Kidney glomerular epithelial cell (primary cell): ENCODE results near the gene PZP.

Source experiments
- DNase-seq: peaks from one replicate; lab custom pipeline; 2025; lab: John Stamatoyannopoulos, UW

PZP gene

DNA sequence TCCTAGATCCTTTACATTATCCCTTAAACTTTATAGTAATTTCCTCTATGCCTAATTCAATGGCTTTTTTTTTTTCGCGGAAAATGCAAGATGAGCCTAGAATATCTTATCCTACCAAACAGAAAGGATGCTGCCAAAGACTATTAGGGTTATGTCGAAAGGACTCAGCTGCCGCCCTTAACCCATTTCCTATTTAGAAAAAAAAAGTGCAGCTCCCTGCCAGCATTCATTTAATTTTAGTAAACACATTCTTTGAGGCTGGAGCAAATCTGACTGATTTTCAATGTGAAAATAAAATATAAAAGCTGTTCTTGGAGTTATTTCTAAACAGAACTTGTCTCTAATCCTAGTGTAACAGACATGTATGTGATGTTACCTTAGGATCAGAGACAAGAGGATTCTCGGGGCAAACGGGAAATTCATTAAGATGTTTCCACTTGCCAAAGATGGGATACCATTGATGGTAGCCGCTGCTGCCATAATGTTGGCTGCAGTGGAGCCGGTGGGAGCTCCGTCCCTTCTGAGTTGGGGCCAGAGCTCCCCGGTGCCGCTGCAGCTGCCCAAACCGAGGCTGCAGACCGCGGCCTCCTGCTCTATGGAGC is 84.3 kb downstream of the PZP start:
- DNase-seq: no peak

DNA sequence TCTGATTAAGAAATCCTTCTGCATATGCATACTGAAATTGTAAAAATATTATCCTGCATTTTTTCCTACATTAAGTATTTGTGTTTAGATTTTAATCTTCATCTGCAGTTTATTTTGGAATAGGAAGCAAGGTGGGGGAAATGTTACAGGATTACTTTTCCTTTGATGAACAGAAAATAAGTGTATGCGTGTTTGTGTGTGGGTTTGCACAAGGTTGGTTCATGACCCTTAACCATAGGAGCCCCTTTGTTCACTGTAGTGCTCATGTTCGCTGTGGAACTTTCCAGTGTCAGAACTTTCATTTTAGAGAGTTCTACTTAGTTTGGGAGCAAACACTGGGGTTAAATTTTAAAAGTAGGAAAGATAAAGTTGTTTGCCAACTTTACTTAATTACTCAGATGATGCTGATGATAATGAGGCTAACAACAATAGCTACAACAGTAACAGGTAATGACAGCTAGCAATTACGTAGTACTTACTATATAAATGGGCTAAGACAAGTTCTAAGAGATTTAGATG is 86.0 kb downstream of the PZP start:
- no peak for DNase-seq

DNA sequence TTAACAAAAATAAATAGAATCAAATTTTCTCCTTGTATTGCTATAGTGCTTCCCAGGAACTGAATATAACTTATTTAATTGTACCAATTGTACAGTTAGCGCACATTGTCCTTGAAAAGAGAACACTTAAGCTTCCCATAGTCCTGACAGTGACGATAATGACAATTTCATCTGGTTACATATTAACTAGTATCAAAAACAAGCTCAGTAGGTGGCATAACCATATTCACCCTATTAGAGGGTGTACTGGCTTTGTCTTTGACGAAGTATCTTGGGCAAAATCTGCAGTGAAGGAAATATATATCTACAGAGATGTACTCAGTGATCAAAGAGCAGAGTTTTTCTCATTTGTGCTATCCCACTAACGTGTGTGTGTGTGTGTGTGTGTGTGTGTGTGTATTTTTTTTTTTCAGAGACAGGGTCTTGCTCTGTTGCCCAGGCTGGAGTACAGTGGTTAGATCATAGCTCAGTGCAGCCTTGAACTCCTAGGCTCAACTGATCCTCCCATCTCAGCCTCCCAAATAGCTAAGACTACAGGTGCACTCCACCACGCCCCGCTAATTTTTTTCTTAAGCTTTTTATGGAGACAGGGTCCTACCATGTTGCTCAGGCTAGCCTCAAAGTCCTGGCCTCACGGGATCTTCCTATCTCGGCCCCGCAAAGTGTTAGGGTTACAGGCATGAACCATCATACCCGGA is 87.6 kb downstream of the PZP start:
- no peak for DNase-seq

DNA sequence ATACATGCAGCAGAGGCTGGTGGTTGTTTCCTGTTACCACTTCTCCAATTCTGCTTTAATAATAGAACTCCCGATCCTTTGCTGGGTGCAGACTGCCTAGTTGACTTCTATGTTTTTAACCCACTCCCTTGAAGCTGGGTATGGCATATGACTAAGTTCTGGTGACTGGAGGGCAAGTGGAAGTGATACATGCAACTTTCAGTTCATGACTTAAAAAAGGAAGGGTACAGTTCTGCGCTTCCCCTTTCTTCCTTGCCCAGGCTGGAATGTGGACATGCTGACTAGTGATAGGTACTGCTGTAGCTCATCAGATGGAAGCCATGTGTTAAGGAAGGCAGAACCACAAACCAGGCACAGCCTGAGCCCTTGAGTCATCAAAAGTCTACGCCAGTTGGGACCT is 90.0 kb downstream of the PZP start:
- DNase-seq: no peak

DNA sequence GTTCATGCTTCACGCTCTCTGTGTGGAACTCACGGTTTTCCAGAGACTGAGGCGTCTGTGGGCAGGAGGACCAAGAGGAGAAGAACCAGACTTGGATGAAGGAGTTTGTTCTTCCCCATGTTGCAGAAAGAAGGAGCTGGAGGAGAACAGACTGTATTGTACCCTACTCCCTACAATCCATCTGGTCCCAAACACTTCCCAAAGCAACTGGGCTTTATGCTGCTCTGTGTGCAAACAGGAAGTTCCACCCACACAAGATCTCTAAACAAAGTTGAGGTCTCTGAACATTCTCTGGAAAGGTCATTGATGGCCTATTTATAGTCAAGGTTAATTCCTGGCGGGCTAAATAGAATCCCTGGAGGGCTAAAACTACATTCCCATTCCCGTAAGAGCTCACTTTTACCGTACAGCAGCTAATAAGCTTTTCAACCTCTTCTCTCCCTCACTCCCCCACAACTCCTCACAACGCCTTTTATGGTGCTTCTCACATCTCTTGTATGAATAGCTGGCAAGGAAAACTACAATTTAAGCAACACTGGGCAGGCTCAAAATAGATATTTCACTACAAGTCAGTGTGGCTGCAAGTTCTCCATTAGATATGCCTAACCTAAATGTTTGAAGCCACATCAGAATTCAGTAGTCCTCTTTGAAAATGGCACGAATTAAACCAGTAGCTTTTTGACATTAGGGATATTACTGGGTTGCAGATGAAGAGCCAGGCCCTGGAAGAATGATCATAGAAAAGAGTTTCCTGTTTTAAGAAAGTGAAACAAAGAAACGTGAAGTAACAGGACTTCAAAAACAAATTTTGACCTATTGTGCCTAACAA is 92.2 kb downstream of the PZP start, which contains the start of gene A2M:
Gene A2M, minus strand, starts transcription at position 189 of the 829 bp plus-strand sequence. Its CDS starts 70 bp downstream, at position 119.
- no peak for DNase-seq

DNA sequence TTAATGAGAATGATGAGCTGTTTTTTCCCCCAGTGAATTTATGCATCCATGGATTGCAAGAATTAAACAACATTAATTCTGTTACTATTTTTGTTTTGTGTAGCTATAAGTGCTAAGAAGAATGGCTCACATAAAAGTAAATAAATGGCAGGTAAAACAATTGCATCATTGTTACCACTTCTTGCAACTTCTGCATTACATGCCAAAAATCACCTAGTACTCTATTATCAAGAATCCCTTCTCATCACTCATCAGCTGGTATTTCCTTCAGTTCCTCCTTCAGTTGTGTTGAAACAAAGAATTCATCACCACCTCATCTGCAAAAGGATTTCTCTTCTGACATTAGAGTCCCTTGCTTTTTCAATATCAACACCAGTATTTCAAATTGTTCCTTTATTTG is 93.2 kb downstream of the PZP start:
- no peak for DNase-seq

DNA sequence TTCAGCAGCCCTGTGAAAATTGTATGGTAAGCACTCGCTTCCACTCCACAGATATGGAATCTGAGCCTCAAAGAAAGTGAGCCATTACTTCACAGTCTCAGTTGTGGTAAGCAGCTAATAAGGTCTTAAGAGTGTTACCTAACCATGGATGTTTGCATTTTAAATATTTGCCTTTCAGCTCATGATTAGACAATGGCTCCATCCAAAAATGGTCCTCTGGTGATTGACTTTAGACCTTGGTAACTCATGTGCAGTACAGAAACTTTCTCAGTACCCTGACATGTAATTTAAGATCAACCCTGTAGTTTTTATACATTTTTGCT is 94.2 kb downstream of the PZP start:
- DNase-seq: no peak

DNA sequence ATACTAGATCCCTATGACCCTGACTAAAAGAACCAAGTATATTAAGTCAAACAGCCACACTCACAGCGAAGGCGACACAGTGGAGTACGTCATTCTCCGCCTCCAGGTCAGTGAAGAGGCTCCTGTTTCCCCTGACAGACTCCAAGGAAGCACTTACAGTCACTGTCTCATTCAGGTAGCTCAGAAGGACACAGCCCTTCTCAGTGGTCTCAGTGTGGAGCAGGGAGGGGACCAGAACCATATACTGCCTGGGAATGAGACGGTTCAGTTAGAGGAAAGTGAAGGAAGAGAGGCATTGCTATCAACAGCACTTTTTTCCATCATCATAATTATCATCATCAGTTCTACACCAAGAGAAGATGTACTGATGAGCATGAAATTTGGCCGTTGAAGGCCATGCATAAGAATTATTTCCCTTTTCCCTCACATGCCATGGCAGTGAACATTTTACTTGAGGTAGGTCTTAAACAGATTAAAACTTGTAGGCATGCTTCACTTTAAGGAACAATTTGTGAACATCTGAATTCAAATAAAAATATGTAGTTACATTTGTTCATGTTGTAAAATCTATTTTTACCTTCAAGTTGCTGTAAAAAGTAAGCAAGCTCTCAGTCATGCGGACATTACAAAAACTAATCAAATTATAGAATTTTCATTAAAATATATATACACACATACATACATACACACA is 94.8 kb downstream of the PZP start:
- no peak for DNase-seq

DNA sequence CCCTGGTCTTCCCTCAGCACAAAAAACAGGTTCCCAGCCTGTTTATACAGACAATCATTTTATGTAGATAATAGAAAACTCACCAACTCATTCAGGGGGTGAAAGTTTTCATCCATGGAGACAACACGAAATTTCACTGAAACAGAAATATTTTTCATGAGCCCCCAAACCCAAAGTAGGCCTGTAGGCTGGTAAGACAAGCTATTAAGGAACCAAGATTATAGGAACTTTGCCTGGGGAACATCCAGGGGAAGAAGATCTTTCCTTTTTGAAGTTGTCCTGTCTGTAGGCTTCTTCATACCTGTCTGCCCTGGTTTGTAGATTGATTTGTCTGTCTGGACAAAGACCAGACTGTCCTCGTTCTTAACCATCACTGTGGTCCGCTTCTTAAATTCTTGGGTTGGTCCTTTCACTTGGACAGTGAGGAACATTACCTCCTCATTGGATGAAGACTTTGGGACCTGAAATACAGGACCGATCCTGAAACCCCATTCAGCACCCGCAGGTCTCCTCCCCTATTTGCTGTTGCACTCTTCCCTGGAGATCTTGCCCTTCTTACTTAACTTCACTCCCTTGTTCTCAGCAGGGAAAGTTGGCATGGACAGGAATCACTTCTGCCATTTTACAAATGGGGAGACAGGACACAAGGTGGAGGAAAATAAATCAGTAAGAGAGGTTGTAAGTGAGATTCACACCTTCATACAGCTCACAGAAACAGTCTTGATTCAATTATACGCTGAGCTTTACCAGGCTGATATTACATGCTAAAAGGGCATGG is 95.9 kb downstream of the PZP start:
- DNase-seq: no peak

DNA sequence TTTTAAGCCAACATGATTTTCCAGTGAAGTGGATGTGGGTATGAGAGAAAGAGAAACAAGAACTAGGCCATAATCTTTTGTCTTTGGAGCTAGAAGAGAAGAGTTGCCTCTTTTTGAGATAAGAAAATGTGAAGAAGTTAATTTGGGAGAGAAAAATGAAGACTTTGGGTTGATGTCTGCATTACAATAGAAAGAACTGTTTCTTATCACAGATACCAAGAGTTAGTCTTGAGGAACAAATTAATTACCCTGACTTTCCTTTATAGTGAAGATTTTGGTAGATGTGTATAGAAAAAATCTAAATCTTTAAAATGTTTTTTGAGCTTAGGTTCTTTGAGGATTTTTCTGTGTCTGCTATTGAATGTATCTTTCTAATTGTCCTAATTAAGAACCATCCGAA is 96.7 kb downstream of the PZP start:
- DNase-seq: no peak

DNA sequence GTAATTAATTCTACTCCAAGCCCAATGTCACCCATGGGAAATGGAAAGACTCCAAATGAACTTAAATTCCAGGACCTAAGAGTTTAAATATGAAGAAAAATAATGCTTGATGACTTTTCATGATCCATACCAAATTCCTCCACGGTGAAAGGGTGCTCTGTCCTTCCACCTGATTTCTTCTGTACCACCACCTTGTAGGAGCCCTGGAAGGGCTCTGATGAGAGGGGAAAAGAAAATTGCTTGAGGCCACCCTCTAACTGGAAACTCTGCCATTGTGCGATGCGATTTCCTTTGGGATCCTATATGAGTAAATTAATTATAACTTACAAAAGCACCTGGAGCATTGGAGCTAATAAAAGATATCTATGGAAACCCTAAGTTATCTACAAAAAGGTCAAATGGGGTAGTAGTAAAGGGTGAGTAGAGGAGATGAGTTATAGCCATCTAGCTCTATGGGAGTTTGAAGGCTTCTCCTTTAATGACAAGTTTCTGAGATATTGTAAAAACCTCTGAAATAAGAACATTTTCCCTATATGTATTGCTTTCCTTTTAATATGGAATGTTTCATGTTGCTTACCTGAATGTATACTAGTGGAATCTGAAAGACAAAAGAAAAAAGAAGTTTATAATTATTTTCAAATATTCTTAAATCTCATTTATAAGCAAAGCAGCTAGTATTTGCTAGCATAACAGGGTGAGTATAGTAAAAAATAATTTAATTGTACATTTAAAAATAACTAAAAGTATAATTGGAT is 98.3 kb downstream of the PZP start:
- no peak for DNase-seq

DNA sequence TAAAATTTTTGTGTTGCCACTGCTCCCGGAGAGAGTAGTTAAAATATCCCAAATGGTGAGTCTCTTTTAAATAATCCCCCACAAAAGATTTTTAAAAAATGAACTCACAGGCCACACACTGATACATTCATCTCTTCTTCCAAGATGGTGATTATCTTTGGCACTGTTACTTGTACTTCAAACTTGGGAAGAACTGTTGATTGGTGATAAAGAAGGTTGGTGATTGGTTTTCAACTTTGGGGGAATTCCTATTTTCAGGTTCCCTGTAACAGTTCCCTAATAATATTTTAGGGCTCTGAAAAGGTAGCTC is 99.0 kb downstream of the PZP start:
- DNase-seq: no peak

DNA sequence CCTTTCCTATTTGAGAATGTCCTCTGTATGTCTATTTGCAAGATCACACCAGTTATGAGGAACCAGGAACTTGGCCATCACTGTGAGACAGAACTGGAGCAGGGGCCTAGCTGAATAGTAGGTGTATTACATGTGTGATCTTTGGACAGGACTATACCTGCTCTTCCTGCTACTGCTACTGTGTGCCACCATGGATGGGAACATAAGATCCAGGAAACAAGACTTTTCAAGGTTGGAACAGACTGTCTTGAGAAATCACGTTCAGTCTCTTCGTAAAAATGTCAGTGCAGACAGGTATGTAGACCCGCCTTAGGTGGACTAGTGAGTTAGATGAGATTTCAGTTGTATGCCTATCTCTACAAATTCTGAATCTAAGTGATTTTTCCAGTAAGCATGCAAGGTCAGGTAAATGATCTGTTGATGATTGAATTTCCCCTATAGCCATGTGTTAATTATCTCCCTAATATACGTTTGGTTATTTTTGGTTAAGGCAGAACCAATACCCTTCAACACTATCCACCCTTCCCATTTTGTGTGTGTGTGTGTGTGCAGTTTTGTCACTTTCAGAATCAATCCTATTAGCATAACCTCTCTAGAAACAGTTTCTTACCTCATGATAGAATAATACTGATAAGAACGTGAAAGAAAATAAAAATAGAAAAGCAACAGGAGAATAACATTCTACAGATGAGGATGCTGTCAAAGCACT is 99.5 kb downstream of the PZP start:
- no peak for DNase-seq

DNA sequence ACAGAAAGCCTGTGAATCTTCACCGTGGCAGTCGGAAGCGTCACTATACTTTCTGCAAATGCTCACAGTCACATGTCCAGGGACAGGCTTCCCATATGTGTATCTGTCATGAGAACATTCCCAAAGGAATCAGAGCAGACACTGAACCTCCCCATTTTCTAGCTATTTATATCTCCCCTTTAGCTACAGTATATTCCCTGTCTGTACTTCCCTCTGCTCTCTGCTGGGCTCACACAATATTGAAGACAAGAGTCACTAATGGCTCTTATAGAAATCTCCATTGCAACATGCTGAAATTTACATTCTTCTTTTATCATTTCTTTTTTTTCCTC is 100.7 kb downstream of the PZP start:
- DNase-seq: no peak

DNA sequence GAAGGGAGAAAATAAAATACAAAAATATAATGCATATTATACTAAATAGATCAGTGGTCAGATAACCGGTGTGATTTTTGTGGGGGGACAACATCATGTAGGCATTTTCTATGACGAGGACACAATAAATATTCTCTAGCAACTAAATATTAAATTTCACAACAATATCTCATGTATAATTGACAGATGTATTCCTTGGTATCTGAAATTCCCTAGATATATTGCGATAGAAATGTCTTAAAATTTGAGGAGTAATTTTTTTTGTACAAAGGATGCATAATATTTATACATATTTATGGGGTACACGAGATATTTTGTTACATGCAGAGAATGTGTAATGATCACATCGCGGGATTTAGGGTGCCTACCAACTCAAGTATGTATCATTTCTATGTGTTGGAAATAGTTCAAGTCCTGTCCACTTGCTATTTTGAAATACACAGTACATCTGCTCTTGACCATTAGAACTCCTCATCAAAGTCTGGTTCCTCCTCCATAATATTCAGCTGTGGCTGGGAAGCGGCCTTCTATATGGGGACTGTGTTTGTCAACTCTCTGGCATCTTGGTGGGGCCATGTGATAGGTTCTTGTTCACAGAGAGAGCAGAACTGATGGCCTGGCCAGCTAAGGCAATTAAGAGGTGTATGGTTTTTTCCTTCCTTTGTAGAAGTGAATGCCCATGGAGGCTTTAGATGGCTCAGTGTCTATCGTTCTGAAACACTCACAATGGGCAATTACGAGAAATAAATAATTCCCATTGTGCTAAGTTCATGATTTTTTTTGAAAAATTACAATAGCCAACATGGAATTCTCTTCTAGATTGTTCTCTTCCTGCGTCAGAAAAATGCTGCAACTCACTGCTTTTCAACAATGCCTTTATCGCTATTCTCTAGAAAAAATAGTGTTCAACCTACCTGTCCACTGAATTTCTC is 101.3 kb downstream of the PZP start:
- DNase-seq: no peak

DNA sequence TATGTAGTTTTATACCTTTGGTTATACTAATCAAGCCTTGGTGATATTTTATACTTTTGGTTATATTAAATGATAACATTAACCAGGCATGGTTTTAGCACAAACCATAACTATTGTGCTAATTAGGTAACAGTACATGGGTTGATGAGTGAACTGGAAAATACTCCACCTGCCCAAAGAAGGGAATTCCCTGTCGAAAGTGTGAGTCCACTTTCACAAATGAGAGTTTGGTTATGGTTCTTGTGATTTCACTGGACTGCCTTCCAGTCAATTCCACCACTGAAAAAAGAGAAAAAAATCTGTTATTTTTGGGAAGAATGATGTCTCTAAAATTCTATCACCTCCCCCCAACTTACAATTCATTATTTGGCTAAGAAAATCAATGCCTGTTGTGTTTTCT is 102.1 kb downstream of the PZP start:
- no peak for DNase-seq

DNA sequence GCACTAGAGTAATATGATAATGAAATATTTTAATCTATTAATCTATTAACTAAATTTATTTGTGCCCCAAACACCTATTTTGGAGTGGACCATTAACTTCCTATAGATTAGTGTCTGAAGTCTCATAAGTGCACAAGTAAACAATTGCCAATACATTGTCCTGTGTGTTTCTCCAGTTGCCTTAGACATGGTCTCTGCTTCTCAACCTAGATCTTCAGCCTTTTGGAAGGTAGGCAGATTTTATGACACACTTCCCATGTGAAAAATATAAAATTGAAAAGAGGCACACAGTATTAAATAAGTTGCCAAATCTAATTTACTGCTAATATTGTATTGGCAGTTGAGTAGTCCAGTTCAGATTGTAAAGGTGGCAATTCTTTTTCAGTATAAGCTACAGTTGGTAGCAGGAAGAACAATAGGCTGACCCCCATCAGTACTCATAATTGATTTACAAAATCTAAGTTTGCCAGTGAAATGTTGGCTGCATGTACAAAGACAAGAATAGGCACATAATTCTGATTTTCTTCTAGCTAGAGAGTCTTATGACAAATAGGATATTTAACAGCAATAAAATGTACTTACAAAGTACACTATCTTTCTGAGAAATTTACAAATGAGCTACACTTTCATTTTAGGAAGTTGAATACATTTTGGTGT is 103.3 kb downstream of the PZP start:
- DNase-seq: no peak

DNA sequence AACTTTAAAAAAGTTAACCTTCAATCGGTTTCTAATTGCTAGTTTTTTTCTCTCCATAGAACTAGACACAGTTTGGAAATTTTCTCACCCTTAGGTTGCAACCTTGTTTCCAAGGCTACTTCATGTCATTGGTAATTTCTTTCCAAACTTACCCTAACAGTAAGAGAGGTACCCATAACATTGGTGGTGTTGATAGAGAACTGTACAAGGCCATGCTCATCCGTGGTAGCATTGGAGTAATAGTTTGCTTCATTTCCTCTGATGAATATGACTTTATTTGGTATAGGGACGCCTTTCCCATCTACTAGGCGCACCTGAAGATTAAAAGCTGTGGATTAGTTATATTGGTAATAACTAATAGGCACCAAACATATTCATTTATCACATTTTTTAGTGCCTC is 104.1 kb downstream of the PZP start:
- no peak for DNase-seq
